Sigmoid colon (tissue), 7 donors: ENCODE results near the gene BANF2. TPM values are rescaled to one million over a fixed set of nuclear protein-coding genes. Genes with fewer than 3 reads are reported as not detected.

ENCODE experiments used
- DNase-seq: peaks from one replicate; pipeline ENCODE4 v3.0.0-alpha.2; 2019
- H3K27ac ChIP-seq, 4 donors: fragments of 200-600 bp; sonication (generic); one replicate each; pipeline ENCODE4 v1.5.1; 2016 to 2019; ENCODE audit warnings: mild to moderate bottlenecking in 1 of 4
- H3K27me3 ChIP-seq, 3 donors: fragments of 200-600 bp; sonication (generic); one replicate each; pipeline ENCODE4 v1.5.1; 2019; ENCODE audit warnings: mild to moderate bottlenecking in 1 of 3
- H3K36me3 ChIP-seq, 4 donors: fragments of 200-600 bp; sonication (generic); one replicate each; pipeline ENCODE4 v1.5.1; 2016 to 2019
- H3K4me1 ChIP-seq, 4 donors: fragments of 200-600 bp; sonication (generic); one replicate each; pipeline ENCODE4 v1.5.1; 2017 to 2019
- H3K4me3 ChIP-seq, 4 donors: fragments of 200-600 bp; sonication (generic); one replicate each; pipeline ENCODE4 v1.5.1; 2017 to 2019; ENCODE audit warnings: mild to moderate bottlenecking in 2 of 4, moderate library complexity in 1 of 4
- H3K9me3 ChIP-seq, 4 donors: fragments of 200-600 bp in 3 of 4; sonication (generic) in 3 of 4; one replicate each; pipeline versions ENCODE4 v1.5.1 to v1.6.1; 2013 to 2019
- CTCF ChIP-seq, 4 experiments: fragments of 450-650 bp in 3 of 4; fragments of 200-600 bp in 1 of 4; IDR thresholded peaks; one replicate each; pipeline ENCODE4 v1.5.1; 2016 to 2019; ENCODE audit warnings: antibody characterized with exemption in 4 of 4, mild to moderate bottlenecking in 3 of 4, moderate library complexity in 2 of 4
- EP300 ChIP-seq, 4 donors: sonication (generic); formaldehyde crosslinking; IDR thresholded peaks; one replicate each; pipeline ENCODE4 v1.6.1; 2017; ENCODE audit warnings: antibody characterized with exemption in 4 of 4
- POLR2A ChIP-seq, 2 donors: fragments of 450-650 bp; IDR thresholded peaks; one replicate each; pipeline ENCODE4 v1.6.1; 2016; ENCODE audit warnings: antibody characterized with exemption in 2 of 2, mild to moderate bottlenecking in 2 of 2, moderate library complexity in 2 of 2
- POLR2AphosphoS5 ChIP-seq, 4 donors: sonication (generic); formaldehyde crosslinking; IDR thresholded peaks; one replicate each; pipeline ENCODE4 v1.6.1; 2017; ENCODE audit warnings: antibody characterized with exemption in 4 of 4
- WGBS, 2 donors: extraction: QIAGEN DNeasy Blood & Tissue Kit; methylation state at CpG; one replicate each; pipeline ENCODE4 v1.1.7; 2013; 5-methylcytosine and 5-hydroxymethylcytosine counted together
- intact Hi-C: fragments of 100-400 bp; cut with DNase I; formaldehyde crosslinking; loops from one replicate; pipeline ENCODE4 v1.15.1; 2023
- polyA plus RNA-seq, 3 donors: library from polyadenylated mRNA; stranded (reverse); fragments of 200-250 nt; gene quantifications; one replicate each; pipeline ENCODE4 v1.2.3, GENCODE V29; 2013
- total RNA-seq, 4 donors: library from RNA; depleted of rRNA; stranded (reverse); fragments of >200 nt; gene quantifications; one replicate each; pipeline ENCODE4 v1.1.0, GENCODE V29; 2016
- donor health status: healthy with polysubstance abuse.
- donor health status: Bipolar disorder and iron deficiency.
- donor health status: healthy.

BANF2 gene
- total and polyA plus RNA-seq, 7 donors = not detected

- H3K4me3 ChIP-seq = no peak overlapping the region
- H3K27me3 ChIP-seq = no peaks in the 10 kb centered on the region
- intact Hi-C loops = no loop called here
- H3K36me3 ChIP-seq = no peaks in the 10 kb centered on the region
- no peak for TF ChIP-seq POLR2AphosphoS5 (IDR thresholded peaks at IDR 0.05)
- TF ChIP-seq EP300 (IDR thresholded peaks at IDR 0.05) = no peak
- no peak for TF ChIP-seq POLR2A (IDR thresholded peaks at IDR 0.05)
- no peak for TF ChIP-seq CTCF (IDR thresholded peaks at IDR 0.05)
- H3K9me3 ChIP-seq = no peaks in the 10 kb centered on the region
- no peaks in the 10 kb centered on the region for H3K4me1 ChIP-seq
- H3K27ac ChIP-seq = no peak overlapping the region
- no peak for DNase-seq
- WGBS, 2 donors = 89 to 90% methylated on average over 4 of the region's 4 CpGs
These were observed 27.1 kb downstream of the BANF2 start for GRCh38 chr20:17726902-17727301.

- no peaks in the 10 kb centered on the region for H3K9me3 ChIP-seq
- WGBS, 2 donors = 94 to 95% methylated on average over 10 of the region's 10 CpGs
- H3K4me3 ChIP-seq = no peak overlapping the region
- no peaks in the 10 kb centered on the region for H3K4me1 ChIP-seq
- no peak for TF ChIP-seq POLR2AphosphoS5 (IDR thresholded peaks at IDR 0.05)
- no peak for TF ChIP-seq EP300 (IDR thresholded peaks at IDR 0.05)
- no peak for TF ChIP-seq CTCF (IDR thresholded peaks at IDR 0.05)
- no peak for TF ChIP-seq POLR2A (IDR thresholded peaks at IDR 0.05)
- intact Hi-C loops = no loop called here
- no peaks in the 10 kb centered on the region for H3K36me3 ChIP-seq
- H3K27me3 ChIP-seq = no peaks in the 10 kb centered on the region
- H3K27ac ChIP-seq = no peak overlapping the region
- no peak for DNase-seq
These were observed 27.6 kb downstream of the BANF2 start for GRCh38 chr20:17727351-17727750.

GRCh38 chr20:17728074-17728473, 28.3 kb downstream of the BANF2 start:
- no peaks in the 10 kb centered on the region for H3K9me3 ChIP-seq
- H3K36me3 ChIP-seq = no peaks in the 10 kb centered on the region
- 84 to 88% methylated on average over 12 of the region's 12 CpGs for WGBS, 2 donors
- TF ChIP-seq CTCF (IDR thresholded peaks at IDR 0.05) (no peak), EP300 (IDR thresholded peaks at IDR 0.05) (no peak), POLR2AphosphoS5 (IDR thresholded peaks at IDR 0.05) (no peak)
- H3K4me1 ChIP-seq = no peaks in the 10 kb centered on the region
- H3K4me3 ChIP-seq = no peak overlapping the region
- H3K27ac ChIP-seq = no peak overlapping the region
- DNase-seq = no peak
- intact Hi-C loops = no loop called here
- H3K27me3 ChIP-seq = no peaks in the 10 kb centered on the region

- H3K4me3 ChIP-seq = no peak overlapping the region
- 96 to 97% methylated on average over 10 of the region's 10 CpGs for WGBS, 2 donors
- TF ChIP-seq CTCF (IDR thresholded peaks at IDR 0.05) = no peak
- no peak for TF ChIP-seq POLR2AphosphoS5 (IDR thresholded peaks at IDR 0.05)
- TF ChIP-seq EP300 (IDR thresholded peaks at IDR 0.05) = no peak
- no peak for TF ChIP-seq POLR2A (IDR thresholded peaks at IDR 0.05)
- no peaks in the 10 kb centered on the region for H3K36me3 ChIP-seq
- peaks cover 0 to 6% (median 0%) of the 10 kb centered on the region in 4 donors for H3K4me1 ChIP-seq
- no peak for DNase-seq
- no peaks in the 10 kb centered on the region for H3K9me3 ChIP-seq
- H3K27me3 ChIP-seq = no peaks in the 10 kb centered on the region
- H3K27ac ChIP-seq = no peak overlapping the region
- intact Hi-C loops = no loop called here
These were observed 30.3 kb downstream of the BANF2 start for GRCh38 chr20:17730071-17730470.

- intact Hi-C loops = no loop called here
- WGBS, 2 donors = 86 to 87% methylated on average over 5 of the region's 5 CpGs
- TF ChIP-seq POLR2A (IDR thresholded peaks at IDR 0.05) (no peak), POLR2AphosphoS5 (IDR thresholded peaks at IDR 0.05) (no peak), CTCF (IDR thresholded peaks at IDR 0.05) (no peak), EP300 (IDR thresholded peaks at IDR 0.05) (no peak)
- Histone ChIP-seq H3K36me3 (no peaks in the 10 kb centered on the region), H3K27ac (no peak overlapping the region), H3K27me3 (no peaks in the 10 kb centered on the region), H3K4me3 (no peak overlapping the region), H3K9me3 (no peaks in the 10 kb centered on the region), H3K4me1 (peaks cover 0 to 6% (median 0%) of the 10 kb centered on the region in 4 donors)
- DNase-seq = no peak
These were observed 31.5 kb downstream of the BANF2 start for GRCh38 chr20:17731233-17731632.
